Hepatocyte (in vitro differentiated cells): ENCODE results near the gene MEN1.

Experiments
- CTCF ChIP-seq: fragments of 200-600 bp; sonication (generic); IDR thresholded peaks from 2 replicates; pipeline ENCODE4 v1.5.1; 2016; ENCODE audit warnings: antibody characterized with exemption, mild to moderate bottlenecking; ENCODE audit not compliant: poor library complexity
- EZH2 ChIP-seq: fragments of 200-600 bp; sonication (generic); IDR thresholded peaks from 2 replicates; pipeline ENCODE4 v1.6.1; 2016; ENCODE audit warnings: antibody characterized with exemption, mild to moderate bottlenecking, borderline replicate concordance
- EZH2phosphoT487 ChIP-seq: fragments of 200-600 bp; sonication (generic); IDR thresholded peaks from one replicate; pipeline ENCODE4 v1.6.1; 2018; ENCODE audit warnings: antibody characterized with exemption, mild to moderate bottlenecking, low read depth, moderate library complexity; ENCODE audit not compliant: unreplicated experiment, severe bottlenecking

- TF ChIP-seq CTCF = no peak
- TF ChIP-seq EZH2 = no peak
- TF ChIP-seq EZH2phosphoT487 = no peak
Measured at GRCh38 chr11:64803846-64804345, 6.5 kb downstream of the MEN1 start.
